ENCODE measurements around the gene CCDC18. TPM values are rescaled to one million over a fixed set of nuclear protein-coding genes. Genes with fewer than 3 reads are reported as not detected.

CCDC18 gene
- total RNA-seq, 2 donors from 2014 or later: 1.3 to 4.4 TPM

DNA sequence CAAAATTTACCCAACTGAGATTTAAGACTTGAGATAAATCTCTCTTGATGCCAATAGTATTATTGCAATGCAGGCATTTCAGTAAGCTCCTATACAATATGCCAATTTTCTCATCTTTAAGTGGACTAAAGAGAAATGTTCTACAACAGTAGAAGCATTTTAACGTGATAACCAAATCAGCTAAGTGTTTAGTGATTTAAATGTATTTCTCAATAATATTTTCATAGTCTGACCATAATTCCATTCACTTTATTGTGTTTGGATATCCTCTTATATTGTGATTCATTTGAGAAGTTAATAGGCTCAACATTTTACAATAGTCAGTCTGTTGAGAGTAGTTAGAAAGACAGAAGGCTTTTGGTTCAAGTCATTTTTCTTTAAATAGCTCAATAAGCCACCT, 120.6 kb downstream of the CCDC18 start:
- Histone ChIP-seq H3K4me3 (no peak overlapping the region), H3K27me3 (no peaks in the 10 kb centered on the region), H3K36me3 (replicated peaks in 1 of 2; ENCODE audit: insufficient read depth in 1 of 2, low read depth in 2 of 2) (no peaks in the 10 kb centered on the region), H3K4me1 (no peaks in the 10 kb centered on the region), H3K9me3 (no peaks in the 10 kb centered on the region), H3K27ac (no peak overlapping the region)
- ATAC-seq (no peak), DNase-seq (no peak)
- intact Hi-C loops (cut with DNase I): no loop called here
- no peak for TF ChIP-seq POLR2A (IDR thresholded peaks at IDR 0.05)
- TF ChIP-seq, protein P1, sequence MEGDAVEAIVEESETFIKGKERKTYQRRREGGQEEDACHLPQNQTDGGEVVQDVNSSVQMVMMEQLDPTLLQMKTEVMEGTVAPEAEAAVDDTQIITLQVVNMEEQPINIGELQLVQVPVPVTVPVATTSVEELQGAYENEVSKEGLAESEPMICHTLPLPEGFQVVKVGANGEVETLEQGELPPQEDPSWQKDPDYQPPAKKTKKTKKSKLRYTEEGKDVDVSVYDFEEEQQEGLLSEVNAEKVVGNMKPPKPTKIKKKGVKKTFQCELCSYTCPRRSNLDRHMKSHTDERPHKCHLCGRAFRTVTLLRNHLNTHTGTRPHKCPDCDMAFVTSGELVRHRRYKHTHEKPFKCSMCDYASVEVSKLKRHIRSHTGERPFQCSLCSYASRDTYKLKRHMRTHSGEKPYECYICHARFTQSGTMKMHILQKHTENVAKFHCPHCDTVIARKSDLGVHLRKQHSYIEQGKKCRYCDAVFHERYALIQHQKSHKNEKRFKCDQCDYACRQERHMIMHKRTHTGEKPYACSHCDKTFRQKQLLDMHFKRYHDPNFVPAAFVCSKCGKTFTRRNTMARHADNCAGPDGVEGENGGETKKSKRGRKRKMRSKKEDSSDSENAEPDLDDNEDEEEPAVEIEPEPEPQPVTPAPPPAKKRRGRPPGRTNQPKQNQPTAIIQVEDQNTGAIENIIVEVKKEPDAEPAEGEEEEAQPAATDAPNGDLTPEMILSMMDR (IDR thresholded peaks at IDR 0.05): no peak
- WGBS, 2 donors: 68 to 83% methylated on average over 1 of the region's 1 CpG

DNA sequence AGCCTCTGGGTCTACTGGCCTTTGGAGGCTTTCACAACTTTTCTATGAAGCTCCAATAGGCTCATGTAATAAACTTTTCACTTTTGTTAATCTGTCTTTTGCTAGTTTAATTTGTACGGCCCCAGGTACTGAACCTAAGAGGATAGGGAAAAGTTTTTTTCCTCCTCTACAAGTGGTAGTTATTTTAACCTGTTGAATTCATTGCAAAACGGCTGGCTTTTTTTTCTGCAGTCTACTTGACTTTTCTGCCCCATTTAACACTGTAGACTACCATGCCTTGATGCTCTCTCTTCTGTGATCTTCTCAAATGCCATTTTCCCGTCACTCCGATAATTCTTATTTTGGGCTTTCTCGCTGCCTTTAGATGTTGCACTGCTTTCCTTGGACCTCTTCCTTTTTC, 121.6 kb downstream of the CCDC18 start:
- intact Hi-C loops (cut with DNase I): no loop called here
- Histone ChIP-seq H3K9me3 (no peaks in the 10 kb centered on the region), H3K27me3 (no peaks in the 10 kb centered on the region), H3K36me3 (replicated peaks in 1 of 2; ENCODE audit: insufficient read depth in 1 of 2, low read depth in 2 of 2) (no peaks in the 10 kb centered on the region), H3K27ac (no peak overlapping the region), H3K4me3 (no peak overlapping the region), H3K4me1 (no peaks in the 10 kb centered on the region)
- 78 to 84% methylated on average over 5 of the region's 5 CpGs for WGBS, 2 donors
- TF ChIP-seq, protein P1 (IDR thresholded peaks at IDR 0.05): no peak
- TF ChIP-seq POLR2A (IDR thresholded peaks at IDR 0.05): no peak
- DNase-seq: no peak
- no peak for ATAC-seq

DNA sequence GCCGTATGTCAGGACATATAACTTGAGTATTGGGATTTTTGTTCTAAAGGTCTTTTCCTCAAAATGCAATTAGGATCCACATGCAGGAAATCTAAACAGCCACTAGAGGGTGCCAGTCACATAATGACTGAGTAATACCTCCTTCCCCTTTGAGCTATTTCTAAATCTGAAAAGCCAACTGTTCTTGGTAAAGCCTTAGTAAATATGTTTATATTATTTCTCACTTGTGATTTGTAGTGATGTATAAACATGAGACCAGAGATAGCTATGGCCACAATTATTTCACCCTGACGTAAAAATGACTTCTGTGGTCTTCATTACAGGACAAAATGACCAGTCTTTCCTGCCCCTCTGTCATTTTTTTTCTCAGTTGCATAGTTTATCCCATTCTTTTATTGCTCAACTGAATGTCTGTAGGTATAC, 124.2 kb downstream of the CCDC18 start:
- intact Hi-C loops (cut with DNase I): no loop called here
- DNase-seq: peak; percentile 52 to 71 (median 66)
- Histone ChIP-seq H3K4me3 (no peak overlapping the region), H3K27ac (no peak overlapping the region), H3K27me3 (no peaks in the 10 kb centered on the region), H3K4me1 (no peaks in the 10 kb centered on the region), H3K36me3 (replicated peaks in 1 of 2; ENCODE audit: insufficient read depth in 1 of 2, low read depth in 2 of 2) (no peaks in the 10 kb centered on the region), H3K9me3 (no peaks in the 10 kb centered on the region)
- ATAC-seq: peak; percentile 62
- 19 to 22% methylated on average over 2 of the region's 2 CpGs for WGBS, 2 donors
- TF ChIP-seq POLR2A (IDR thresholded peaks at IDR 0.05): no peak
- TF ChIP-seq, protein P1 (IDR thresholded peaks at IDR 0.05): peak; percentile 76 to 95 (median 83)

DNA sequence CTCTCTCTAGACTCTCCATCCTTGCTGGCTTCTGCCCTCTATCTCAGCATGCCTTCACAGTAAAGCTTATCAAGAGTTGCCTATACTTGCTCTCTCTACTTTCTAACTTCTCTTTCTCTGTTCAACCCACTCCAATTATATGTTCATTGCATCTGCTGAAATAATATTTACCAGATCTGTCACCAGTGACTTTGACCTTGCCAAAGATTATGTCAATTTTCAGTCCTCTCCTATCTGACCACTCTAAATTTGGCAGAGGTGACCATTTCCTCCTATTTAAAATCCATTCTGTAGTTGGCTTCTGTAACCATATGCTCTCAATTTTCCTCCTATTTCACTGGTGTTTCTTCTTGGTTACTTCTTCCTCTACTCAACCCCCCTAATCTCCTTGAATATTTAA, 126.4 kb downstream of the CCDC18 start:
- DNase-seq (no peak), ATAC-seq (no peak)
- no peak overlapping the region for H3K27ac ChIP-seq
- H3K36me3 ChIP-seq (replicated peaks in 1 of 2; ENCODE audit: insufficient read depth in 1 of 2, low read depth in 2 of 2): no peaks in the 10 kb centered on the region
- no peaks in the 10 kb centered on the region for H3K27me3 ChIP-seq
- H3K4me3 ChIP-seq: no peak overlapping the region
- intact Hi-C loops (cut with DNase I): no loop called here
- no peak for TF ChIP-seq POLR2A (IDR thresholded peaks at IDR 0.05)
- TF ChIP-seq, protein P1 (IDR thresholded peaks at IDR 0.05): no peak
- no peaks in the 10 kb centered on the region for H3K4me1 ChIP-seq
- no peaks in the 10 kb centered on the region for H3K9me3 ChIP-seq

DNA sequence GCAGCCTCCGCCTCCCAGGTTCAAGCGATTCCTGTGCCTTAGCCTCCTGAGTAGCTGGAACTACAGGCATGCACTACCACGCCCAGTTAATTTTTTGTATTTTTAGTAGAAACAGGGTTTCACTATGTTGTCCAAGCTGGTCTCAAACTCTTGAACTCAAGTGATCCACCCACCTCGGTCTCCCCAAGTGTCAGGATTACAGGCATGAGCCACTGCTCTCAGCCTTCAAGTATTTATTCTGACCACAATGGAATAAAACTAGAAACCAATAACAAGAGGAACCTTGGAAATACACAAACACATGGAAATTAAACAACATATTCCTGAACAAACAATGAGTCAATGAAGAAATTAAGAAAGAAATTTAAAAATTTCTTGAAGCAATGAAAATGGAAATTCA, 132.5 kb downstream of the CCDC18 start:
- intact Hi-C loops (cut with DNase I): no loop called here
- H3K27me3 ChIP-seq: no peaks in the 10 kb centered on the region
- no peak overlapping the region for H3K27ac ChIP-seq
- no peaks in the 10 kb centered on the region for H3K9me3 ChIP-seq
- ATAC-seq (no peak), DNase-seq (no peak)
- no peak overlapping the region for H3K4me3 ChIP-seq
- no peaks in the 10 kb centered on the region for H3K4me1 ChIP-seq
- TF ChIP-seq, protein P1 (IDR thresholded peaks at IDR 0.05): no peak
- no peak for TF ChIP-seq POLR2A (IDR thresholded peaks at IDR 0.05)
- no peaks in the 10 kb centered on the region for H3K36me3 ChIP-seq (replicated peaks in 1 of 2; ENCODE audit: insufficient read depth in 1 of 2, low read depth in 2 of 2)
- WGBS, 2 donors: 72 to 82% methylated on average over 4 of the region's 4 CpGs

Data from body of pancreas (tissue), 4 donors.